SIG-M5 treated with dmso at 0.1 percent for 504 hours (cell line): ENCODE measurements around the gene USP22.

Experiments used
- DNase-seq: peaks from one replicate; lab custom pipeline; 2025; ENCODE audit not compliant: unreplicated experiment; lab: John Stamatoyannopoulos, UW

The USP22 gene

GRCh38 chr17:21049457-21049856 lies 6.6 kb upstream of the USP22 start:
- no peak for DNase-seq

GRCh38 chr17:21046216-21046615 lies 3.4 kb upstream of the USP22 start:
- DNase-seq = no peak

GRCh38 chr17:21044971-21045370 lies 2.2 kb upstream of the USP22 start:
- DNase-seq = no peak

- DNase-seq = peak; percentile 99
Observed at GRCh38 chr17:21043296-21044232, 753 bp upstream of the USP22 start.

GRCh38 chr17:21041741-21042457 lies 912 bp downstream of the USP22 start:
- peak; percentile 84 for DNase-seq

GRCh38 chr17:21039839-21040575 lies 2.8 kb downstream of the USP22 start:
- peak; percentile 71 for DNase-seq

- no peak for DNase-seq
Observed at GRCh38 chr17:21037117-21037803, 5.6 kb downstream of the USP22 start.

- peak; percentile 62 for DNase-seq
Observed at GRCh38 chr17:21036361-21036881, 6.4 kb downstream of the USP22 start.

- no peak for DNase-seq
Observed at GRCh38 chr17:21035406-21035805, 7.4 kb downstream of the USP22 start.

GRCh38 chr17:21034340-21035235 lies 8.2 kb downstream of the USP22 start:
- peak; percentile 72 for DNase-seq

GRCh38 chr17:21033350-21033749 lies 9.5 kb downstream of the USP22 start:
- DNase-seq = no peak

GRCh38 chr17:21031756-21032396 lies 10.9 kb downstream of the USP22 start:
- DNase-seq = no peak

GRCh38 chr17:21030375-21030774 lies 12.4 kb downstream of the USP22 start:
- DNase-seq = no peak

GRCh38 chr17:21029515-21029914 lies 13.3 kb downstream of the USP22 start:
- DNase-seq = no peak

GRCh38 chr17:21029036-21029435 lies 13.8 kb downstream of the USP22 start:
- peak; percentile 41 for DNase-seq

GRCh38 chr17:21028192-21028591 lies 14.6 kb downstream of the USP22 start:
- DNase-seq = no peak

- no peak for DNase-seq
Observed at GRCh38 chr17:21027031-21027430, 15.8 kb downstream of the USP22 start.

GRCh38 chr17:21025451-21025850 lies 17.4 kb downstream of the USP22 start:
- DNase-seq = no peak

- DNase-seq = no peak
Observed at GRCh38 chr17:21024024-21024423, 18.8 kb downstream of the USP22 start.
